HCT116 (cell line): ENCODE results near the gene PCDH19. TPM values are rescaled to one million over a fixed set of nuclear protein-coding genes. Genes with fewer than 3 reads are reported as not detected.

Experiments
- ATAC-seq: fragments of 200-7000 bp; cut with Tn5 transposase; 2 replicates; pipeline ENCODE4 v1.9.1; 2020; ENCODE audit warnings: mild to moderate bottlenecking, moderate library complexity
- BruUV-seq: library from RNA; stranded (reverse); fragments of 400-500 nt; replicated peaks from 2 replicates; lab custom pipeline; 2021; lab: Mats Ljungman, UMichigan
- CTCF ChIA-PET: fragments of 300-600 bp; sonication (Branson Sonifier 250); formaldehyde crosslinking; loops from one replicate; lab custom pipeline; 2021; ENCODE audit warnings: antibody characterized with exemption; lab: Charles Lee
- POLR2A ChIA-PET: fragments of 300-600, 350-600 bp; sonication (Branson Sonifier 250); formaldehyde crosslinking; loops from one replicate; lab custom pipeline; 2021; ENCODE audit warnings: antibody characterized with exemption; lab: Charles Lee
- RAD21 ChIA-PET, 2 experiments: fragments of 300-600 bp; sonication (Branson Sonifier 250); formaldehyde crosslinking; loops; one replicate each; lab custom pipeline; 2023; ENCODE audit warnings: low total read pairs in 2 of 2; ENCODE audit not compliant: uncharacterized antibody in 2 of 2, unreplicated experiment in 2 of 2, low non-redundant PET in 1 of 2; lab: Charles Lee
- DNase-seq: peaks from one replicate; pipeline ENCODE4 v3.0.0-alpha.2; 2010; ENCODE audit warnings: low read depth, low spot score
- H2AFZ ChIP-seq: fragments of 200-600 bp; shearing (Covaris generic), sonication (generic); 2 replicates; pipeline ENCODE4 v1.6.1; 2017; ENCODE audit warnings: low read depth, mixed run types, mixed read lengths, antibody characterized with exemption, low read length; ENCODE audit not compliant: poor library complexity, severe bottlenecking
- H3K27ac ChIP-seq: 2 replicates; pipeline ENCODE4 v1.5.1; 2012; ENCODE audit warnings: low read depth, low read length
- H3K27me3 ChIP-seq: fragments of 200-600 bp; sonication (generic); 2 replicates; pipeline ENCODE4 v1.6.1; 2016; ENCODE audit warnings: mixed run types, low read length, mixed read lengths; ENCODE audit not compliant: insufficient read depth
- H3K36me3 ChIP-seq, 2 experiments: fragments of 200-500 bp in 1 of 2; fragments of 200-600 bp in 1 of 2; sonication (Bioruptor generic) in 1 of 2; sonication (generic) in 1 of 2; 2 replicates each; pipeline versions ENCODE4 v1.5.1 to v1.6.1; 2014 to 2016; ENCODE audit warnings: low read length in 2 of 2, inconsistent platforms in 1 of 2, mixed read lengths in 1 of 2, mixed run types in 1 of 2; ENCODE audit not compliant: insufficient read depth in 2 of 2, control insufficient read depth in 1 of 2
- H3K4me1 ChIP-seq, 2 experiments: fragments of 200-600 bp in 1 of 2; sonication (generic) in 1 of 2; 2 replicates each; pipeline versions ENCODE4 v1.5.1 to v1.6.1; 2012 to 2017; ENCODE audit warnings: low read length in 2 of 2, inconsistent platforms in 1 of 2, mild to moderate bottlenecking in 1 of 2, mixed read lengths in 1 of 2, mixed run types in 1 of 2, moderate library complexity in 1 of 2; ENCODE audit not compliant: insufficient read depth in 2 of 2, control insufficient read depth in 1 of 2
- H3K4me2 ChIP-seq: fragments of 200-600 bp; sonication (generic); 2 replicates; pipeline ENCODE4 v1.6.1; 2017; ENCODE audit warnings: mixed run types, low read length, mixed read lengths
- H3K4me3 ChIP-seq, 2 experiments: fragments of 200-600 bp in 1 of 2; sonication (generic) in 1 of 2; replicated peaks in 1 of 2; 2 replicates each; pipeline ENCODE4 v1.5.1; 2011 to 2016; ENCODE audit warnings: low read length in 2 of 2, control low read depth in 1 of 2, low read depth in 1 of 2, mild to moderate bottlenecking in 1 of 2, mixed read lengths in 1 of 2, mixed run types in 1 of 2
- H3K79me2 ChIP-seq: fragments of 200-600 bp; sonication (generic); 2 replicates; pipeline ENCODE4 v1.6.1; 2017; ENCODE audit warnings: mild to moderate bottlenecking, mixed run types, low read length, moderate library complexity, mixed read lengths; ENCODE audit not compliant: insufficient read depth
- H3K9ac ChIP-seq: fragments of 200-600 bp; sonication (generic); 2 replicates; pipeline ENCODE4 v1.6.1; 2016; ENCODE audit warnings: low read length, mixed read lengths
- H3K9me2 ChIP-seq: fragments of 200-600 bp; sonication (generic), shearing (Covaris generic); 2 replicates; pipeline ENCODE4 v1.6.1; 2017; ENCODE audit warnings: mixed run types, mild to moderate bottlenecking, moderate library complexity; ENCODE audit not compliant: insufficient read depth
- H3K9me3 ChIP-seq, 2 experiments: fragments of 200-500 bp in 1 of 2; fragments of 200-600 bp in 1 of 2; sonication (Bioruptor generic) in 1 of 2; sonication (generic) in 1 of 2; 2 replicates each; pipeline ENCODE4 v1.6.1; 2014 to 2017; ENCODE audit warnings: low read length in 2 of 2, mixed read lengths in 2 of 2, inconsistent platforms in 1 of 2, low read depth in 1 of 2, mild to moderate bottlenecking in 1 of 2, mixed run types in 1 of 2, moderate library complexity in 1 of 2; ENCODE audit not compliant: control insufficient read depth in 1 of 2, insufficient read depth in 1 of 2
- H4K20me1 ChIP-seq: fragments of 200-600 bp; sonication (generic), shearing (Covaris generic); 2 replicates; pipeline ENCODE4 v1.6.1; 2017; ENCODE audit warnings: mixed run types, mild to moderate bottlenecking, moderate library complexity; ENCODE audit not compliant: insufficient read depth
- CBX3 ChIP-seq: IDR thresholded peaks from 2 replicates; pipeline ENCODE4 v1.6.1; 2012; ENCODE audit warnings: low read depth
- CEBPB ChIP-seq: IDR thresholded peaks from 2 replicates; pipeline ENCODE4 v1.6.1; 2012; ENCODE audit warnings: low read depth
- EZH2 ChIP-seq: fragments of 200-600 bp; sonication (generic); IDR thresholded peaks from 2 replicates; pipeline ENCODE4 v1.6.1; 2017; ENCODE audit warnings: antibody characterized with exemption, mixed run types
- FOSL1 ChIP-seq: IDR thresholded peaks from 2 replicates; pipeline ENCODE4 v1.6.1; 2012; ENCODE audit warnings: low read depth
- JUND ChIP-seq: IDR thresholded peaks from 2 replicates; pipeline ENCODE4 v1.6.1; 2012
- MAX ChIP-seq: IDR thresholded peaks from 2 replicates; pipeline ENCODE4 v1.6.1; 2012
- POLR2A ChIP-seq: IDR thresholded peaks from 2 replicates; pipeline ENCODE4 v1.7.0; 2011; ENCODE audit warnings: borderline replicate concordance; ENCODE audit not compliant: insufficient read depth, insufficient read length; ENCODE audit errors: extremely low read depth
- POLR2AphosphoS5 ChIP-seq: IDR thresholded peaks from 2 replicates; pipeline ENCODE4 v1.6.1; 2011; ENCODE audit warnings: mild to moderate bottlenecking, low read depth, low read length, moderate library complexity
- RAD21 ChIP-seq: IDR thresholded peaks from 2 replicates; pipeline ENCODE4 v1.6.1; 2012; ENCODE audit warnings: low read depth, mild to moderate bottlenecking
- REST ChIP-seq: IDR thresholded peaks from 2 replicates; pipeline ENCODE4 v1.6.1; 2012; ENCODE audit warnings: low read depth
- SIN3A ChIP-seq: IDR thresholded peaks from 2 replicates; pipeline ENCODE4 v1.6.1; 2012; ENCODE audit warnings: low read depth
- SP1 ChIP-seq: IDR thresholded peaks from 2 replicates; pipeline ENCODE4 v1.6.1; 2012; ENCODE audit warnings: low read depth
- SRF ChIP-seq: IDR thresholded peaks from 2 replicates; pipeline ENCODE4 v1.6.1; 2012; ENCODE audit warnings: low read depth
- YY1 ChIP-seq: IDR thresholded peaks from 2 replicates; pipeline ENCODE4 v1.6.1; 2011; ENCODE audit warnings: low read length, low read depth, moderate library complexity, mild to moderate bottlenecking; ENCODE audit not compliant: insufficient replicate concordance; ENCODE audit errors: extremely low read depth
- ZBTB33 ChIP-seq: IDR thresholded peaks from 2 replicates; pipeline ENCODE4 v1.6.1; 2011; ENCODE audit warnings: mild to moderate bottlenecking, low read length, moderate library complexity; ENCODE audit not compliant: insufficient replicate concordance; ENCODE audit errors: extremely low read depth
- ZFX ChIP-seq: fragments of 450-650 bp; IDR thresholded peaks from 2 replicates; pipeline ENCODE4 v1.6.1; 2017
- intact Hi-C: fragments of 100-400 bp; cut with micrococcal nuclease; formaldehyde crosslinking; loops from 2 replicates; pipeline ENCODE4 v1.10.0; 2022
- total RNA-seq: library from RNA; stranded (reverse); gene quantifications from one replicate; pipeline ENCODE4 v1.2.1, GENCODE V29; 2021; ENCODE audit not compliant: unreplicated experiment

Gene PCDH19
- total RNA-seq, 1 experiment from 2014 or later = 0.32 TPM

GRCh38 chrX:100350704-100351489 is 59.2 kb downstream of the PCDH19 start (continued):
- TF ChIP-seq REST (no peak), SRF (no peak), JUND (no peak), CEBPB (no peak), POLR2AphosphoS5 (no peak), FOSL1 (no peak)

- CTCF ChIA-PET = no interaction called here
- H3K9ac ChIP-seq = no peak overlapping the region
- ATAC-seq = no peak
Measured at GRCh38 chrX:100349391-100349790, 60.7 kb downstream of the PCDH19 start.

More at GRCh38 chrX:100349391-100349790, 60.7 kb downstream of the PCDH19 start:
- Histone ChIP-seq H3K4me1 (no peaks in the 10 kb centered on the region), H4K20me1 (no peaks in the 10 kb centered on the region), H3K4me2 (no peak overlapping the region), H3K4me3 (no peak overlapping the region), H2AFZ (no peak overlapping the region), H3K27me3 (no peaks in the 10 kb centered on the region), H3K79me2 (no peaks in the 10 kb centered on the region), H3K27ac (no peak overlapping the region), H3K36me3 (no peaks in the 10 kb centered on the region), H3K9me3 (no peaks in the 10 kb centered on the region), H3K9me2 (no peaks in the 10 kb centered on the region)
- intact Hi-C loops = no loop called here
- no peak for DNase-seq
- POLR2A ChIA-PET = no interaction called here
- TF ChIP-seq CBX3 (no peak), POLR2AphosphoS5 (no peak), FOSL1 (no peak), REST (no peak), MAX (no peak), SIN3A (no peak), RAD21 (no peak), ZFX (no peak), POLR2A (no peak), YY1 (no peak), EZH2 (no peak), SP1 (no peak), ZBTB33 (no peak), JUND (no peak)
- no TSS peak for BruUV-seq
- RAD21 ChIA-PET = no interaction called here
